ENCODE results near the gene EYA2. TPM values are rescaled to one million over a fixed set of nuclear protein-coding genes. Genes with fewer than 3 reads are reported as not detected.
A peak's percentile ranks its signal among the peaks of the same experiment; 100 is the strongest.

The EYA2 gene
- total and polyA plus RNA-seq, 2 of the 4 experiments (the other 2 are of a cell fraction) = 2.3 to 5.4 TPM

DNA sequence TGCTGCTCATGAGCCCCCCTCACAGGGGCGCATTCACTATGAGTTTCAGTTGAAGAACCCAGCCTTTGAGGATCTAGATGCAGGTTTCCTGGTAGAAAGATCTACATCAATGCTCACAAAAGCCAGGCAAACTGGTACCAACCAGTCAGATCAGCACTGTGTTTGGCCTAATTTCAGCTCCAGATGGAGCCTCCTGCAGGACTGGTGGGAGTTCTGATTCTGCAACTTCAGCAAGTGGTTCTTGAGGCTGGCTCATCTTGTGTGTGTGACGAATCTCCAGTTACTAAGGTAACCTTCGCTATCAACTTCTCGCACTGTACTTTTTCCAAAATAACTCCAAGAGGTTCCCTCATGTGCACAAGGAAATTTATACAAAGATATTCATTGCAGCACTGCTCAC is 343.1 kb downstream of the EYA2 start:
- H3K14ac ChIP-seq (replicated peaks; ENCODE audit: low read depth, low read length) = peak overlapping the region; percentile 14; the same call in 1 of the 2 replicates
- peaks cover 23% of the 10 kb centered on the region for H3K9me1 ChIP-seq (ENCODE audit: insufficient read depth, low read length)
- DNase-seq (no peak), ATAC-seq (ENCODE audit: low read depth) (no peak)
- peaks cover 15% of the 10 kb centered on the region for H3K4me1 ChIP-seq (ENCODE audit: control insufficient read depth, insufficient read depth, low read length)
- no peak overlapping the region for H4K5ac ChIP-seq (ENCODE audit: low read depth, low read length)
- H3K23ac ChIP-seq (ENCODE audit: low read depth, low read length) = no peak overlapping the region
- H2BK15ac ChIP-seq (ENCODE audit: low read depth, low read length) = no peak overlapping the region
- peak overlapping the region; percentile 14; the same call in 1 of the 2 replicates for H3K18ac ChIP-seq (ENCODE audit: low read depth, low read length)
- no peak overlapping the region for H3K56ac ChIP-seq (ENCODE audit: extremely low read depth, insufficient read depth, low read length)
- no peak overlapping the region for H4K8ac ChIP-seq (ENCODE audit: low read depth in 2 of 2, low read length in 2 of 2)
- H2BK20ac ChIP-seq (ENCODE audit: low read depth, low read length) = no peak overlapping the region
- H3K27me3 ChIP-seq (ENCODE audit: control insufficient read depth, insufficient read depth, low read length) = no peaks in the 10 kb centered on the region
- H4K91ac ChIP-seq (ENCODE audit: insufficient read depth, low read depth, low read length) = 0 out of 2 replicates have a peak overlapping the region, but pooled peaks have one; percentile 10
- in situ Hi-C loops (cut with MboI; ENCODE audit: low sequenced_read_pairs) (no loop called here), dilution Hi-C loops (cut with HindIII; ENCODE audit: low sequenced_read_pairs, unreplicated experiment) (no loop called here), intact Hi-C loops (cut with micrococcal nuclease) (no loop called here)
- H2AK5ac ChIP-seq (ENCODE audit: low read depth, low read length) = peak overlapping the region; percentile 56; the same call in 1 of the 2 replicates
- H3K4ac ChIP-seq (ENCODE audit: low read depth, low read length) = 0 out of 2 replicates have a peak overlapping the region, but pooled peaks have one; percentile 31
- H2AFZ ChIP-seq (replicated peaks; ENCODE audit: low read length, poor library complexity) = no peak overlapping the region
- H3K27ac ChIP-seq (ENCODE audit: insufficient read depth, low read length) = peak overlapping the region; percentile 32; the same call in 1 of the 2 replicates
- H2BK5ac ChIP-seq (ENCODE audit: low read depth, low read length, poor library complexity, severe bottlenecking) = peak overlapping the region; percentile 21
- TF ChIP-seq CHD1 (IDR thresholded peaks at IDR 0.05; ENCODE audit: low read depth, low read length) (no peak), RAD21 (IDR thresholded peaks at IDR 0.05; ENCODE audit: low read length) (no peak), RFX5 (IDR thresholded peaks at IDR 0.05; ENCODE audit: low read depth, low read length) (no peak), ELK1 (IDR thresholded peaks at IDR 0.05; ENCODE audit: borderline replicate concordance, low read depth, low read length) (no peak), NFE2L2 (IDR thresholded peaks at IDR 0.05; ENCODE audit: low read depth, low read length) (no peak), MAFK (IDR thresholded peaks at IDR 0.05; ENCODE audit: low read depth, low read length) (no peak), MXI1 (IDR thresholded peaks at IDR 0.05; ENCODE audit: borderline replicate concordance, low read depth, low read length) (no peak)
- BruUV-seq (replicated peaks) = no TSS peak
- CTCF ChIA-PET = interaction anchor here (1.0 kb wide), 1 partner anchor 146 kb away, joined by 3 read pairs; no protein-coding TSS in a partner anchor
- peaks cover 25 to 58% of the 10 kb centered on the region in 2 experiments; a peak in 3 of 4 replicates for H3K79me1 ChIP-seq (ENCODE audit: low read depth in 1 of 2, low read length in 2 of 2)
- H3K9ac ChIP-seq (ENCODE audit: low read depth, low read length) = no peak overlapping the region
- POLR2A ChIA-PET (ENCODE audit: unreplicated experiment) = no interaction called here
- peaks cover 36% of the 10 kb centered on the region for H3K36me3 ChIP-seq (ENCODE audit: control insufficient read depth, insufficient read depth, low read length)
- H3K9me3 ChIP-seq (ENCODE audit: control insufficient read depth, insufficient read depth, low read length) = no peaks in the 10 kb centered on the region
- H3K4me3 ChIP-seq (ENCODE audit: insufficient read depth, low read depth, low read length) = no peak overlapping the region
- no CpG with 5 or more reads among the region's 4 CpGs for WGBS, 2 experiments (ENCODE audit: extremely low coverage in 2 of 2, insufficient read length in 1 of 2)
- H4K20me1 ChIP-seq (ENCODE audit: insufficient read depth, low read length) = peaks cover 3% of the 10 kb centered on the region
- H2AK9ac ChIP-seq (replicated peaks; ENCODE audit: low read depth, low read length, poor library complexity) = no peak overlapping the region
- H2BK120ac ChIP-seq (ENCODE audit: low read depth, low read length) = no peak overlapping the region; the same call in 1 of the 2 replicates
- H3K4me2 ChIP-seq (ENCODE audit: low read depth, low read length) = no peak overlapping the region

Small RNAs within 50 kb of the gene (microRNA-seq; reads per million reads assigned to microRNA genes)
- gene MIR3616 (ENCODE audit: insufficient read depth in 1 of 2, insufficient read length in 1 of 2, unreplicated experiment in 1 of 2) = 0 to 0.37 reads per million in 2 experiments

Small RNAs within 50 kb of the gene (small RNA-seq; reads per million reads assigned to genes)
- gene MIR3616 = 0 to 10.2 (median 3.6) reads per million in 5 experiments

Other genes with a start within 250 kb of the EYA2 start
- gene SLC13A3, start 243.4 kb upstream of the EYA2 start, total RNA-seq (2012; rRNA removed) = 2.5 and 2.8 TPM in 2 replicates
- gene SLC13A3, start 243.4 kb upstream of the EYA2 start, polyA plus RNA-seq (2012; rRNA removed) = 3.9 and 4.2 TPM in 2 replicates
- 10.6 and 16.1 TPM in 2 replicates for gene TP53RK, start 205.4 kb upstream of the EYA2 start, total RNA-seq (2012; rRNA removed)
- gene TP53RK, start 205.4 kb upstream of the EYA2 start, polyA plus RNA-seq (2012; rRNA removed) = 8.7 and 9.0 TPM in 2 replicates
- 14.7 and 15.2 TPM in 2 replicates for gene SLC2A10, start 185.2 kb upstream of the EYA2 start, total RNA-seq (2012; rRNA removed)
- gene SLC2A10, start 185.2 kb upstream of the EYA2 start, polyA plus RNA-seq (2012; rRNA removed) = 22.0 TPM in 2 replicates

Data from IMR-90 (cell line).